SK-N-SH treated with all-trans-retinoic acid at 6 μM for 48 hours (cell line): ENCODE measurements around the gene ABCC12.

ENCODE experiments used
- PPARA ChIP-seq: fragments of 250-450 bp; sonication (Bioruptor Pico); IDR thresholded peaks from 2 replicates; pipeline ENCODE4 v1.5.0; 2020; ENCODE audit warnings: mild to moderate bottlenecking, borderline replicate concordance
- TF ChIP-seq, protein P1 (sequence below): fragments of 250-450 bp; sonication (Bioruptor Pico); IDR thresholded peaks from 2 replicates; pipeline ENCODE4 v1.8.0; 2020; ENCODE audit warnings: mild to moderate bottlenecking, moderate library complexity, borderline replicate concordance

DNA sequence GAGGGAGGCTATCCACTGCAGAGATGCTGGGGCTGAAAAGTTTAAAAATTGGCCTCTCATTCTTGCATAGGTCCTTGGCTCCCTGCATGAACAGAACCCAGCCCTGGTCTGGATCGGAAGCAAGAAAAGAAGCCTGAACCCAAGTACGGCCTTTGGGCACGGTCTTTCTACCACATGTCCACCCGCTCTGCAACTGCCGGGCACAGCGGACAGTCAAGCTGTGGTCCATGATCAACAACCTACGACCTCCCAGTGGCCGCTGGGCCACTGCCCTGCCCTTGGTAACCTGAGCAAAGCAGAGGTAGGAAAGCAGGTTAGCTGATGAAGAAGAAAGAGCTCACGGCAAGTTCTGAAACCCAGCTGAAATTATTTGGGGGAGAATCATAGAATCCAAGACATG lies 3.6 kb downstream of the ABCC12 start:
- TF ChIP-seq PPARA, result no peak
- TF ChIP-seq, protein P1, sequence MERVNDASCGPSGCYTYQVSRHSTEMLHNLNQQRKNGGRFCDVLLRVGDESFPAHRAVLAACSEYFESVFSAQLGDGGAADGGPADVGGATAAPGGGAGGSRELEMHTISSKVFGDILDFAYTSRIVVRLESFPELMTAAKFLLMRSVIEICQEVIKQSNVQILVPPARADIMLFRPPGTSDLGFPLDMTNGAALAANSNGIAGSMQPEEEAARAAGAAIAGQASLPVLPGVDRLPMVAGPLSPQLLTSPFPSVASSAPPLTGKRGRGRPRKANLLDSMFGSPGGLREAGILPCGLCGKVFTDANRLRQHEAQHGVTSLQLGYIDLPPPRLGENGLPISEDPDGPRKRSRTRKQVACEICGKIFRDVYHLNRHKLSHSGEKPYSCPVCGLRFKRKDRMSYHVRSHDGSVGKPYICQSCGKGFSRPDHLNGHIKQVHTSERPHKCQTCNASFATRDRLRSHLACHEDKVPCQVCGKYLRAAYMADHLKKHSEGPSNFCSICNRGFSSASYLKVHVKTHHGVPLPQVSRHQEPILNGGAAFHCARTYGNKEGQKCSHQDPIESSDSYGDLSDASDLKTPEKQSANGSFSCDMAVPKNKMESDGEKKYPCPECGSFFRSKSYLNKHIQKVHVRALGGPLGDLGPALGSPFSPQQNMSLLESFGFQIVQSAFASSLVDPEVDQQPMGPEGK (CRISPR knock-in tag), result no peak
